NCI-H2196 treated with DMSO at 0.1 percent for 48 hours (cell line): Measurements from ENCODE around the gene PATJ.
"Not testable (repeated sequence)": the region's sequence is repeated elsewhere in the genome, so short reads cannot be mapped to it uniquely, and the experiment has no call there.

ENCODE experiments used
- DNase-seq: peaks from one replicate; lab custom pipeline; 2025; ENCODE audit not compliant: unreplicated experiment; lab: John Stamatoyannopoulos, UW

Gene PATJ

DNA sequence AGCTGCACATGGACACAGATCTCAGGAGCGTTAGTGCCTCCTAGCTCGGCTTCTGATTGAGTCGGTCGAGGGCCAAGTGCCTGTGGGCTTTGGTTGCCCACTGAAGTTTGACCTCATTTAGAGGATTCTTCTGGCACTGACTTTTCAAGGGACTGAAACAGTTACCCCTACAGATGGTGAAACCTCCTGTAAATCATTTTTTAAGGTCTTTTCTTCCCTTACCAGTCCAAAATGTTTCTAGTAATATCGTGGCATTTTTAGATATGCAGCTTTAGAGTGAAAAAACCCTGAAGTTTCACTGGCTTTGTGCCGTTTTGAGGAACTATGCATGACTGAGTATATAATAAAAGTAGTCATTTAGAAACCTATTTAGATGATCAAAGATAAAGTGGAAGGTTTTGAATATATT is 417.7 kb downstream of the PATJ start:
- no peak for DNase-seq

DNA sequence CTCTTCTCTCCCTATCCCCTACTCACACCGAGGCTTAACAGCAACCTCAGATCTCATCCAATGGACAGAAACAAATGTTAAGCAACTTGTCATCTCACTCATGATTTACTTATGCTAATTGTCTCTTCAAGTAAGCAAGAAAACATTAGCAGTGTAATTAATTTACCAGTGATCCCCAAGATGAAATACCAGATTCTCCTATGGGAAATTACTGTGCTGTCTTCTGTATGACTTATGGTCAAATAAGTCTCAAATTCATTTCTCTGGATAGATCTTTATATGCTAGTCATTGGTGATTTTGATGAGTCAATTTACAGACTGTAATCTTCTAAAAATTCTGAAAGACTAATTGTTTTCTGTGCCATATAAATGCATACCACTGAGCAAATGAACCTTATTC is 419.4 kb downstream of the PATJ start:
- DNase-seq = no peak

DNA sequence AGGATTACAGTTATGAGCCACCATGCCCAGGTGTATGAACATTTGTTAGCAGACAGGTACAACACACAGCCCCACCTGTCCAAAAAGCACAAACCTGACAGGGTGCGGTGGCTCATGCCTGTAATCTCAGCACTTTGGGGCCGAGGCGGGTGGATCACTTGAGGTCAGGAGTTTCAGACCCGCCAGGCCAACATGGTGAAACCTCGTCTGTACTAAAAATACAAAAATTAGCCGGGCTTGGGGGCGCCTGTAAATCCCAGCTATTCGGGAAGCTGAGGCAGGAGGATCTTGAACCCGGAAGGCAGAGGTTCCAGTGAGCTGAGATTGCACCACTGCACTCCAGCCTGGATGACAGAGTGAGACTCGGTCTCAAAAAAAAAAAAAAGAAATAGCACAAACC is 428.1 kb downstream of the PATJ start:
- not testable (repeated sequence) for DNase-seq

DNA sequence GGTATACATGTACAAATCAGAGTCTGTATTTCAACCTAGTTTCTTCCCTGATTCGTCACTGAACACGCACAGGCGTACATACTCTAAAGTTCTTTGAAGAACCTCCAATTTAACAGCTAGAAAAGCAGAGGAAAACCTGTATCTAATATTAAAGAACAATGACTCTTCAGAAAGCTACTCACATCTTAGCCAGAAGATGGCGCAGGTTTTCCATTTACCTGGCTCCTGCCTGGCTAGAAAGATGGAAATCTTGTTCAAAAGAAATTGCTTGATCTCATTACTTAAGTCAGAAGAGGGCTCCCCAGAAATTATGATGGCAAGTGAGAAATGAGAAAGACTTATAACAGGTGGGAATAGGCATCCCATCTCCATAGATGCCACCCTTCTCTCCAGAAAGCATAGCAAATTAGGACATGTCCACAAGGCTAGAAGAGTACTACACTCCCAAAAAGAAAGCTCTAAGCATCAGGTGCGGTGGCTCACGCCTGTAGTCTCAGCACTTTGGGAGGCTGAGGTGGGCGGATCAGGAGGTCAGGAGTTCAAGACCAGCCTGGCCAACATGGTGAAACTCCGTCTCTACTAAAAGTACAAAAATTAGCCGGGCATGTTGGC is 433.4 kb downstream of the PATJ start:
- DNase-seq = no peak

DNA sequence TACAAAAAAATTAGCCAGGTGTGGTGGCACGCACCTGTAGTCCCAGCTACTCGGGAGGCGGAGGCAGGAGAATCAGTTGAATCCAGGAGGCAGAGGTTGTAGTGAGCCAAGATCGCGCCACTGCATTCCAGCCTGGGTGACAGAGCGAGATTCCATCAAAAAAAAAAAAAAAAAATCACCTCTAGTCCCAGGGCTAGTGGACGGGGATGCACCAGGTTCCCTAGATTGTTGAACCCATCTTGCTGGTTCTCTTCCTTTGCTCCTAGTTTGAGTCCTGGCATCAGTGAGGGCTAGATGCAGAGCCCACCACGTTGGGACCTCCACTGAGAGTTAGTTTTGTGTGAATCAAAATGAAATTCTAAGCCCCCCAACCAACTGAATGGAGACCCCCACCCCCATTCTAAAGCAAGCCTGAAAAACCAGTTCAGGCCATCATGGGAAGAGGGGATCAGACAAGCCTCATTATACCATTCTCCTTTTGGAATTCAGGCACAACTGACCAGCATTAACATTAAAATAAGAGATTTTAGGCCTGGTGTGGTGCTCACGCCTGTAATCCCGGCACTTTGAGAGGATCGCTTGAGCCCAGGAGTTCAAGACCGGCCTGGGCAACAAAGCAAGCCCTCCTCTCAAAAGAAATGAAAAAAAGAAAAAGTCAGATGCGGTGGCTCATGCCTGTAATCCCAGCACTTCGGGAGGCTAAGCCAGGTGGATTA is 434.5 kb downstream of the PATJ start:
- DNase-seq = no peak

DNA sequence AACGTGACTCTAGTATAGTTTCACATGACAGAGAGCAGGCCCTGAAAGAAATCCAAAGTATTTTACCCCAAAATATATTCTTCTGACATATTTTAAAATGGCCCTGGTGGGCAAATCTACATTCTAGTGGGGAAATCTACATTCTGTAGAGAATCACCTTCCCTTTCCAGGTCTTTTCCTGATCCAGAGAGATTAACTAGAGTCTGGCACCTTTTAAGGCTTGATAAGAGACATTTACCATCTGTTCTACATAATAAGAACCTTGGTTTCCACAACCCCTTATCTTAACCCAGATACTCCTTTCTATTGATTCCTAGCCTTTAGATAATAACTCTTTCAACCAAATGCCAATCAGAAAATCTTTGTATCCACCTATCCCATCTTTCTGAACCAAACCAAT is 435.3 kb downstream of the PATJ start:
- no peak for DNase-seq

DNA sequence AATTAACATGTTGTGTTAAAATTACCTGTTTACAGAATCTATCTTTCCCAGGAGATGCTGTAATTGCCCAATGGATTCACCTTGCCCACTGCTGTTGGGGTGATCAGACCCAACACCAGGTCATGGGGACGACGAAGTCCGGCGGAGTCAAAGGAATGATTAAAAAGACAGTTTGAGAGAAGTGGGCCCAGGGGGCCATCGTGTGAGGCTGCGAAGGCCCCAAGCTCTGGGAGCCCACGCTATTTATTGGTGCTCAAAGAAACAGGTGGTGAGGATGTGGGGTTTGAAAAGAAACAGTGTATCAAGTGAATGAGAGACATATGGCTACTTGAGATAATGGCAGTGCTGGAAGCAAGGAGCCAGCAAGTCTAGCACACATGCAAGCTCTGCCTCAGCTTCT is 436.1 kb downstream of the PATJ start:
- no peak for DNase-seq

DNA sequence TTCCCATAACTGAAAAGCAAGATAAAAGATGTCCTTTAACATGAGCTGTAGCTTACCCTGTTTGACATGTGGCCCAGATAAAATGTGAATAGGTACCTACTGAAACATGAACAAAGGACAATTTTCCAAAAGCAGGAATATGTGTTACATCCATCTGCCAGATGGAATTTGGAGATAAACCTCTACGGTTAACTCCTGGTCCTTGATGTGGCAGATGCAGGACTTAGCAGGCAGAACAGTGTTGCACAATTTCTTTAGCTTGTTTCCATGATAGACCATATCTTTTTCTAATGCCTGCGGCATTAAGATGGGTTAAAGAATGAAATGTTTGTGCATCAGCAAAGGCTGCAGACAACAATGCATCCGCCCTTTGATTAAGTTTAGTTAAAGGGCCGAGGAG is 437.8 kb downstream of the PATJ start:
- not testable (repeated sequence) for DNase-seq

DNA sequence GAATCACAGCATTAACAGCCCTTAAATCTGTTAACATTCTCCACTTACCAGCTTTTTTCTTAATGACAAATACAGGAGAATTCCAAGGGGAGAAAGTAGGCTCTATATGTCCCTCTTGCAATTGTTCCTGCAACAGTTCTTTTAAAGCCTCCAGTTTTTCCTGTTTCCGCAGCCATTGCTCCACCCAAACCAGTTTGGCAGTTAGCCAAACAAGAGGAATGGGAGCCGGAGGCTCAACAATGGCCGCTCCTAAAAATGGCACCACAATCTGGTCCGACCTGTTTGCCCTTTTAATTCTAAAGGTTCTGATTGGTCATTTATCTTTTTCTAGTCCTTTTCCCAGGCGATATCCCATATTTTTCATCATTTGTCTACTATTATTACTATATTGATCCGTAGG is 438.4 kb downstream of the PATJ start:
- DNase-seq = no peak

DNA sequence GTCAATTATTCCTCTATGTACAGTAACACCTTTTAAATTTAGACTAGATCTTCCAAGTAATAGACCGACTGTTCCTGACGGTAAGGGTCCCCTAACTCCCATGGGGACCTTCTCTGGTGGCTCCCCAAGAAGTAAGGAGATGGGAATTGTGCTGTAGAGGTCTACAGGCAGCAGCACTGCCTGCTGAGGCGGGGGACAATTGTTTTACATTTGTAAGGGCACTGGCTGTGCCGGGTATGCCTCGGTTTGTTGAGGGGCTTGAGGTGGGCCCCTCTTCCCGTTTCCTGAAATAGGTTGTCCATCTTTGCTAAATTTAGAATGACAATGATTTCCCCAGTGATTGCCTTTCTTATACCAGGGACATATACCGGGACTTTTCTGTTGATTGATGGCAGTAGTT is 439.3 kb downstream of the PATJ start:
- no peak for DNase-seq

DNA sequence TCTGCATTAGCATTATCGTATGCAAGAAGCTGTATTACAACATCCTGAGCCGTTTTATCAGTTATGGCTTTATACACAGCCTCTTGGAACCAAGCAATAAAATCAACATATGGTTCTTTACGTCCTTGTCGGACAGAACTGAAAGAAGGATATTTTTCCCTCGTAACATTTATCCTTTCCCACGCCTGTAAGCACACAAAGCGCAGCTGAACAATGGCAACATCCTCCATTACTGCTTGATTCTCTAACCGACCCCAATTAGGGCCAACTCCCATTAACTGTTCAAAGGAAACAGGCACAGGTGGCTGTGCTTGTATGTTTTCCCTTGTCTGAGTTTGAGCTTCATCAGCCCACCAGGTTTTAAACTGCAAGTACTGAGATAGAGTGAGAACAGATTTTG is 439.9 kb downstream of the PATJ start:
- not testable (repeated sequence) for DNase-seq

DNA sequence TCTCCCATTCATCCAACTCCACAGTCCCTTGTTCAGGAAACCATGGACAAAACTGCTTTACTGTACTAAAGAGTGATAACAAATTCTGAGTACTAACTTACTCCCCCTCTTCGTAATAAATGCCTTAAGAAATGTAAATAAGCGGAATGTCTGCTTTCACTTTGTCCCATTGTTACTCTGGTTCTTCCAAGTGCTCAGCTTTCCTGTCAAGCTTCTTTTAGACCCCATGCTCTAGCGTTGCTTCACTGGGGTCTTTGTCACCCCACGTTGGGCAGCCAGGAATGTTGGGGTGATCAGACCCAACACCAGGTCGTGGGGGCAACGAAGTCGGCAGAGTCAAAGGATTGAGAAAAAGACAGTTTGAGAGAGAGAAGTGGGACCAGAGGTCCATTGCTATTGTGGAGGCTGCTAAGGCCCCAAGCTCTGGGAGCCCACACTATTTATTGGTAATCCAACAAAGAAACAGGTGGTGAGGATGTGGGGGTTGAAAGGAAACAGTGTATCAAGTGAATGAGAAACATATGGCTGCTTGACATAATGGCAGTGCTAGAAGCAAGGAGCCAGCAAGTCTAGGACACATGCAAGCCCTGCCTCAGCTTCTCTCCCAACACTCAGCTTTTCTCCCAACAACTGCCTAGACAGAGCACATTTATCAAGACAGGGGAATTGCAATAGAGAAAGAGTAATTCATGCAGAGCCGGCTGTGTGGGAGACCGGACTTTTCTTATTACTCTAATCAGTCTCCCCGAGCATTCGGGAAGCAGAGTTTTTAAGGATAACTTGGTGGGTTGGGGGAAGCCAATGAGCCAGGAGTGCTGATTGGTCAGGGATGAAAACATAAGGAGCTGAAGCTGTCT is 441.1 kb downstream of the PATJ start:
- DNase-seq = not testable (repeated sequence)

DNA sequence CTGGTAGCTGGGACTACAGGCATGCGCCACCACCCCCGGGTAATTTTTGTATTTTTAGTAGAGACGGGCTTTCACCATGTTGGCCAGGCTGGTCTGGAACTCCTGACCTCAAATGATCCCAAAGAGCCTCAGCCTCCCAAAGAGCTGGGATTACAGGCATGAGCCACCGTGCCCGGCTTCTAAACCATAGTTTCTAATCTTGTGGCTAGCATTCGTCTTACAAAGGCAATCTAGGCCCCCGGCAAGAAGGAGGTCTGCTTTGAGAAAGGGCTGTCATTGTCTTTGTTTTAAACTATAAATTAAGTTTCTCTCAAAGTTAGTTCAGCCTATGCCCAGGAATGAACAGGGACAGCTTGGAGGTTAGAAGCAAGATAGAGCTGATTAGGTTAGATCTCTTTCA is 442.1 kb downstream of the PATJ start:
- no peak for DNase-seq

DNA sequence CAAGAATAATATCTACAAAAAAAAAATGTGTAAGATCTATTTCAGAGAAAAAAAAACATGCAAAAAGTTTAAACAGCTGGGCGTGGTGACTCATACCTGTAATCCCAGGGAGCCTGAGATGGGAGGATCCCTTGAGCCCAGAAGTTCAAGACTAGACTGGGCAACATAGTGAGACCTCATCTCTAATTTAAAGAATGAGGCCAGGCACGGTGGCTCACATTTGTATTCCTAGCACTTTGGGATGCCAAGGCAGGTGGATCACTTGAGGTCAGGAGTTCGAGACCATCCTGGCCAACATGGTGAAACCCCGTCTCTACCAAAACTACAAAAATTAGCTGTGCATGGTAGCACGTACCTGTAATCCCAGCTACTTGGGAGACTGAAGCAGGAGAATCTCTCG is 443.0 kb downstream of the PATJ start:
- not testable (repeated sequence) for DNase-seq

DNA sequence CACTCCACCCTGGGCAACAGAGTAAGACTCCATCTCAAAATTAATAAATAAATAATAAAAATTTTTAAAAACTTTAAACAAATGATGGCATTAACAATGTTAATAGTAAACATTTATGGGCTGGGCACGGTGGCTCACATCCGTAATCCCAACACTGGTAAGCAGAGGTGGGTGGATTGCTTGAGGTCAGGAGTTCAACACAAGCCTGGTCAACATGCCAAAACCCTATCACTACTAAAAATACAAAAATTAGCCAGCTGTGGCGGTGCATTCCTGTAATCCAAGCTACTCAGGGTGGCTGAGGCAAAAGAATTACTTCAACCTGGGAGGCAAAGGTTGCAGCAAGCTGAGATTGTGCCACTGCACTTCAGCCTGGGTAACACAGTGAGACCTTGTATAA is 443.4 kb downstream of the PATJ start:
- DNase-seq = no peak

DNA sequence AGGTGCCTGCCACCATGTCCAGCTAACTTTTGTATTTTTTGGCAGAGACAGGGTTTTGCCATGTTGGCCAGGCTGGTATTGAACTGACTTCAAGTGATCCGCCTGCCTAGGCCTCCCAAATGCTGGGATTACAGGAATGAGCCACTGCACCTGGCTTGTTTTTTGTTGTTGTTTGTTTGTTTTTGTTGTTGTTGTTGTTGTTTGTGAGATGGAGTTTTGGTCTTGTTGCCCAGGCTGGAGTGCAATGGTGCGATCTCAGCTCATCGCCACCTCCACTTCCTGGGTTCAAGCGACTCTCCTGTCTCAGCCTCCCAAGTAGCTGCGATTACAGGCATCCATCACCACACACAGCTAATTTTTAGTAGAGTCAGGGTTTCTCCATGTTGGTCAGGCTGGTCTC is 445.3 kb downstream of the PATJ start:
- no peak for DNase-seq

DNA sequence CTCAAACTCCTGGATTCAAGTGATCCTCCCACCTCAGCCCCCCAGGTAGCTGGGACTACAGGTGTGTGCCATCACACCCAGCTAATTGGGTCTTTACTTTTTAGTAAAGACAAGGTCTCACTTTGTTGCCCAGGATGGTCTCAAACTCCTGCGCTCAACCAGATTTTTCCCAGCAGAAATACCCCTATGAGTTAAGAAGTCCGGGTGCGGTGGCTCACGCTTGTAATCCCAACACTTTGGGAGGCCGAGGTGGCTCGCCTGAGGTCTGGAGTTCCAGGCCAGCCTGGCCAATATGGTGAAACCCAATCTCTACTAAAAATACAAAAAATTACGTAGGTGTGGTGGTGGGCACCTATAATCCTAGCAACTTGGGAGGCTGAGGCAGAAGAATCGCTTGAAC is 445.8 kb downstream of the PATJ start:
- no peak for DNase-seq

DNA sequence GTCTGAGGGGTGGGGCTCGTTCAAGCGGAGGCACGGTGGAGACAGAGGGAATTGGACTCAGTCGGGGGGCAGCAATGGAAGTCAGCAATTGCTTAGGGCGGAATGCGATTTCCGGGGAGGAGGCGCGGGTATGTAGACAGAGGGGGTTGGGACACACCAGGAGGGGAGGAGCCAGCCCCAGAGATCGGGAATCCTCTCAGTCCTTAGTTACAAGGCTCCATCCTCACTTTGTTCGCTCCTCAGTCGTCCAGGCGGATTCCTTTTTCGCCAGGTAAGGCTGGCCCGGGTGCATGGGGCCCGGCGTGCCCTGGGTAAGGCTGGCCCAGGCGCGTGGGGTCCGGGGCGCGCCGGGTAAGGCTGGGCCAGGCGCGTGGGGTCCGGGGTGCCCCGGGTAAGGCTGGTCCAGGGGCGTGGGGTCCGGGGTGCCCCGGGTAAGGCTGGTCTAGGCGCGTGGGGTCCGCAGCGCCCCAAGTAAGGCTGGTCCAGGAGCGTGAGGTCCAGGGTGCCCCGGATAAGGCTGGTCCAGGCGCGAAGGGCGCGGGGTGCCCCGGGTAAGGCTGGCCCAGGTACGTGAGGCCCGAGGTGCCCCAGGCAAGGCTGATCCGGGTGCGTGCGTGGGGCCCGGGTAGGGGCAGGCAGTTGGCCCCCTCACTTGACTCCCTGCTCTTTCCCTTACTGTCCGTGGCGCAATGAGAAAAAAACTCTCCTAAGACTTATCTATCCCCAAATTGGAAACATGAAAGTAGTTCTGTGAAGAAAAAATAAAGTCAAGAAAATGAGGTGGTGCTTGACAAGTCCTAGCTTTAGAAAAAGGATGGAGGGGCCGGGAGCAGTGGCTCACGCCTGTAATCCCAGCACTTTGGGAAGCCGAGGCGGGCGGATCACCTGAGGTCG is 452.6 kb downstream of the PATJ start, which contains the start of gene L1TD1:
TSS of gene L1TD1 (plus strand) at position 199 of the 894 bp plus-strand sequence. CDS start 11,780 bp downstream, outside the sequence.
- no peak for DNase-seq

DNA sequence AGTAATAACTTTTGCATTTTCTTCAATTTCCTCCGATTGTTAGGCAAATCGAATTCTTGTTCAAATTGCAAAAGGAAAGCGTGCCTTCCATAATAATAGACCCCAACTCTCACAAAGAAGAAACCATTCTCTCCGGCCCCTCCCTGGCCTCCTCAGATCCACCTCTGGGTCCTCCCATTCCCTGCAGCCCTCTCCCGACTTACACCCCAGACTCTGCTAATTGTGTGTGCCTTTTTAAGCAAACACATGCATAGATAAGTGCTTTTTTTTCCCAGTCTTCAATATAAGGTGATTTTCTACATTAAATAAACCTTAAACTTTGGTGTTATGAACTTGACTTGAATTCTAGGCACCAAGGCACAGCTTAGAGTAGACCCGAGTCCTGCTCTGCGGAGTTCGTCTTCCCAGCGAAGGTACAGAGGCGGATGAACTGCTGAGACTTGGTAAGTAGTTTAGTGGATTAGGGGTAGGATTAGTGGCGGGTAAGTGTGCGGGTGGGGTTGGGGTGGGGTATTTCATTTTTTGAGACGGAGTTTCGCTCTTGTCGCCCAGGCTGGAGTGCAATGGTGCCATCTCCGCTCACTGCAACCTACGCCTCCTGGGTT is 453.9 kb downstream of the PATJ start:
- no peak for DNase-seq

DNA sequence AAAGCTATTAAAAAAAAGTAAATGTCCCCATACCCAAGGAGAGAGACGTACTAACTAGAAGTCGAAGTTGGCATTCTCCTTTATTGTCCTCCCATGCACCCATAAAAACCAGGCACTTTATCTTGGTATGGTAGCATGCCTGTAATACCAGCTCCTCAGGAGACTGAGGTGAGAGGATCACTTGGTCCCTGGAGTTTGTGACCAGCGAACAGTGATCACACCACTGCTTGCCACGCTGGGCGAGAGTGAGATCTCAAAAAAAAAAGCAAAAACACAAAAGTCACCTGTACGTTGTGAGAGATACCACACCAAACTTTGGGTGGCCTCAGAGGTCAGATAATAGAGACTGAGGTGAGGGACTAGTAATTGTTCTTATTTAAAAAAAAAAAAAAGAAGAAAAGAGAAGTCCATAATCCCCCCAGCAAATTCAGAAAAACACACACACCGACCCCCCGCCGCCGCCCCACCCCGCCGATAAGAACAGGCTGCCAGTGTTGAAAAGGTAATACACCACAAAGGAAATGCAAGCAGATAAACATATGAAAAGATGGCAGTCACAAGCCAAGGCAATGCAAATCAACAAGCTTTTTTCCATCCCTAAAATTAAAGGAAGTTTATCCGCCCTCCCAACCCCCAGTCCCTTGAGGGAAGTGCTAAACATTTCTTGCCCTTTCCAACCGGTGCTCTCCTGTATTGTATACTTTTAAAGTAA is 455.9 kb downstream of the PATJ start:
- no peak for DNase-seq
